GM10248 (cell line): ENCODE data around the gene EHMT2.

Source experiments
- CTCF ChIA-PET: fragments of 300-600 bp; sonication (Branson Sonifier 250); formaldehyde crosslinking; extraction: SDS; loops from one replicate; lab custom pipeline; 2021; ENCODE audit warnings: antibody characterized with exemption; lab: Yijun Ruan, JAX
- POLR2A ChIA-PET: fragments of 350-650 bp; sonication (Branson Sonifier 250); formaldehyde crosslinking; extraction: SDS; loops from one replicate; lab custom pipeline; 2020; ENCODE audit warnings: antibody characterized with exemption; lab: Yijun Ruan, JAX
- DNase-seq: peaks from one replicate; pipeline ENCODE4 v3.0.0; 2012; ENCODE audit errors: extremely low spot score
- TF ChIP-seq, protein P1 (sequence below): IDR thresholded peaks from 2 replicates; pipeline ENCODE4 v1.5.1; 2012; ENCODE audit warnings: mild to moderate bottlenecking, low read depth; ENCODE audit errors: extremely low read depth, missing control alignments, control extremely low read depth

Gene EHMT2

DNA sequence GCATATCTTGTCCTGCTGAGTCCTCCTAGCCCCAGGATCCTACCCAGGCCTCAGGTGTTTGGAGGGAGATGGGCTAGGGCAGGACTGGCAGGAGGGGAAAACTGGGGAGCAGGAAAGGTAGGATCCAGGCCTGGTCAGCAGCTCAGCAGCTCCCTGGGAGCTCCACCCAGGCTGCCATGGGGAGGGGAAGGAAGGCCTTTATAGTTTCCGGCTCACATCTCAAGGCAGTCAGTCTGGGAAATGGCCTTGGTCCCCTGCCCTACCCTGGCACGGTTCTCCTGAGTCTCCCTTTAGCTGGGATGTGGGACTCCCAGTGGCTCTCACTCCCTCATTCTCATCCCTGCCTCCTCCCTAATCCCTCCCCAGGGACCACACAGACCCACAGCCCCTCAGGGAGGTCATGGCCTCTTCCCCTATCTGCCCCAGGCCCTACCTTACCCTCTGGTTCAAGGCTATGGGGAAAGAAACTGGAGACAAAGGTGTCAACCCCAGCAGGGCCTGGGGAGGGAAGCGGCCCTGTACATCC, 20.3 kb downstream of the EHMT2 start:
- DNase-seq = no peak
- POLR2A ChIA-PET = interaction anchor here (0.5 to 0.6 kb wide), 2 partner anchors 215 to 381 kb away, joined by 3 read pairs; no protein-coding TSS in a partner anchor
- TF ChIP-seq, protein P1, sequence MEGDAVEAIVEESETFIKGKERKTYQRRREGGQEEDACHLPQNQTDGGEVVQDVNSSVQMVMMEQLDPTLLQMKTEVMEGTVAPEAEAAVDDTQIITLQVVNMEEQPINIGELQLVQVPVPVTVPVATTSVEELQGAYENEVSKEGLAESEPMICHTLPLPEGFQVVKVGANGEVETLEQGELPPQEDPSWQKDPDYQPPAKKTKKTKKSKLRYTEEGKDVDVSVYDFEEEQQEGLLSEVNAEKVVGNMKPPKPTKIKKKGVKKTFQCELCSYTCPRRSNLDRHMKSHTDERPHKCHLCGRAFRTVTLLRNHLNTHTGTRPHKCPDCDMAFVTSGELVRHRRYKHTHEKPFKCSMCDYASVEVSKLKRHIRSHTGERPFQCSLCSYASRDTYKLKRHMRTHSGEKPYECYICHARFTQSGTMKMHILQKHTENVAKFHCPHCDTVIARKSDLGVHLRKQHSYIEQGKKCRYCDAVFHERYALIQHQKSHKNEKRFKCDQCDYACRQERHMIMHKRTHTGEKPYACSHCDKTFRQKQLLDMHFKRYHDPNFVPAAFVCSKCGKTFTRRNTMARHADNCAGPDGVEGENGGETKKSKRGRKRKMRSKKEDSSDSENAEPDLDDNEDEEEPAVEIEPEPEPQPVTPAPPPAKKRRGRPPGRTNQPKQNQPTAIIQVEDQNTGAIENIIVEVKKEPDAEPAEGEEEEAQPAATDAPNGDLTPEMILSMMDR = no peak
- CTCF ChIA-PET = interaction anchor here (0.9 to 2.3 kb wide), 3 partner anchors 11 to 75 kb away, joined by 3 to 12 read pairs (median 4); no protein-coding TSS in a partner anchor

DNA sequence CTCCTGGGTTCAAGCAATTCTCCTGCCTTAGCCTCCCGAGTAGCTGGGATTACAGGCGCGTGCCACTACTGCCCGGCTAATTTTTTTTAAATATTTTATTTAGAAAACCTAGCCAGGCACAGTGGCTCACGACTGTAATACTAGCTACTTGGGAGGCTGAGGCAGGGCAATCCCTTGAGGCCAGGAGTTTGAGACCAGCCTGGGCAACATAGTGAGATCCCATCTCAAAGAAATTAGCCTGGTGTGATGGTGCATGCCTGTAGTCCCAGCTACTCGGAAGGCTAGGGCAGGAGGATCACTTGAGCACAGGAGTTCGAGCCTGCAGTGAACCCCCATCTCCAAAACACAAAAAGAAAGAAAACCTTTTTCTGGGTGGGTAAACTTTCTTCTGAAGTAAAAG, 21.1 kb downstream of the EHMT2 start:
- TF ChIP-seq, protein P1 = no peak
- no peak for DNase-seq
- ChIA-PET CTCF (interaction anchor here (0.9 to 2.3 kb wide), 5 partner anchors 7 to 76 kb away, joined by 3 to 12 read pairs (median 4); no protein-coding TSS in a partner anchor), POLR2A (interaction anchor here (0.6 to 1.0 kb wide), 2 partner anchors 14 to 214 kb away, joined by 3 read pairs; partner anchors contain the start of gene NEU1)

DNA sequence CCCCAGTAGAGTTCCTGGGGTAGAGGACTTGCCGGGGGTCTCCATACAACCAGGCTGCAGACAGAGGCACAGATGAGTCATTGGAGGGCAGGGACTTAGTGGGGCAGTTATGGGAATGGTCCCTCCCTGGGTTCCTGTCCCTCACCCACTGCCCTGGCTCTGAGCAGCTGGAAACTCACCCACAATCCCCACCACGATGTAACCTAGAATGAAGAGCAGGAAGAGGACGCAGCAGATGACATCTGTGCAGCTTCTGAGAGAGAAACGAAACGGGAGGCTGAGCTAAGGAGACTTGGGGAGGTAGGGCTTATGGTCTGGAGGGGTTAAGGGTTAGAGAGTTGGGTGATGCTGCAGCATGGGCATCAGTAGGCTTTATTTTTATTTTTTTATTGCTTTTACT, 21.6 kb downstream of the EHMT2 start:
- POLR2A ChIA-PET = interaction anchor here (1.0 kb wide), 1 partner anchor 13 kb away, joined by 3 read pairs; the partner anchor contains the start of gene NEU1
- TF ChIP-seq, protein P1 = no peak
- no peak for DNase-seq
- CTCF ChIA-PET = interaction anchor here (1.4 to 2.3 kb wide), 3 partner anchors 8 to 12 kb away, joined by 3 to 12 read pairs (median 11); no protein-coding TSS in a partner anchor

DNA sequence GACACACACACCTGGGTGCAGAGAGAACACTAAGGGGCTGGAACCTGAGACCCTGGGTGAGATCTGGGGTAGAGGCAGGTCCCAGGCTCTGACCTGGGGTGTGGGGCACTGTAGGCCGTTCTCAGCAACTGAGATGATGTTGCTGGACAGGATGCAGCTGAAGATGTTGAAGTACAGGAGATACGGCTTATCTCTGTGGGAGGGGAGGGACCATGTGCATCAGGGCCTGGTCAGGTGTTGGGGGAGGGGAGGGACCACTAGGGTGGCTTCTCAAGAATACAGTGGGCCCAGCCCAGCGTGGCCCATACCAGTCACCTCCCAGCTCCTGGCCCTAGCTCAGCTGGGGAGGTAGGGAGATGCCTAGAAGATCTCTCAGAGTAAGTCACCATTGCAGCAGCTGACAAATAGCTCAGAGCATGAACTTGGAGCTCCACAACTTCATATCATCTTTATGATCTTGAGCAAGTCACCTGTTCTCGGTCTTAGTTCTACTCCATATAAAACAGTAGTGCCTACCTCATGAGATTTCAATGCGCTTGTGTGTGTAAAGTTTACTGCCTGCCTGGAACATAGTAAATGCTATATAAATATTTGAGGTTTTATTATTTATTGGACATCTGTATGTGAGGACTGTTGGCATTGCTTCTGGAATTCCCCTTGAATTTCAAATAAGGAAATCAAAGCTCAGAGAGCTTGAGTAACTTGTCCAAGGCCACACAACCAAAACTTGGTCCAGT, 22.5 kb downstream of the EHMT2 start:
- POLR2A ChIA-PET = interaction anchor here (2.0 kb wide), 1 partner anchor 12 kb away, joined by 6 read pairs; the partner anchor contains the start of gene NEU1
- DNase-seq = no peak
- CTCF ChIA-PET = interaction anchor here (1.3 to 2.3 kb wide), 5 partner anchors 8 to 16 kb away, joined by 3 to 12 read pairs (median 3); partner anchors contain the start of gene NEU1
- TF ChIP-seq, protein P1 = no peak

DNA sequence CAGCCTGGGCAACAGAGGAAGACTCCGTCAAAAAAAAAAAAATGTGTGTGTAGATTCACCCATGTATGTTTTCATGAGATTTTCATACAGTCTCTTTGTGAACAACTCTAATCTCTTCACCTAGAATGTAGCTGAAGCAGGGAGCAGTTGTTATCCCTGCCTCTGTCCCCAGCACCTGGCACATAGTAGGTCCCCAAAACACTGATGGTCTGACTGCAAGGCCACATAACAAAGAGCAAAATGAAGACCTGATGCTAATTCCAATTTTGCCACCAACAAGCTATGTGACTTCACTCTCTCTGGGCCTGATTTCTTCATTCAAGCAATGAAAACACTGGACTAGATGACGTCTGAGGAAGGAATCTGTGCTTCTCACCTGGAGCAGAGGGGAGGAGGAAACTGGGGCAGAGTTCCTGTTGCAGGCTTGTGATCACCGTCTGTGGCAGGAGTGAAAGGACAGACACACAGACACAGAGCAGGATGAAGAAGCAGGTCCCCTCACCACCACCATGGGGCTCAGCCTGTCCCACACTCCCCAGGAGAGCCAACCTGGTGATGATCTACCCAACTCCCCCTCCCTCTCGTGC, 23.3 kb downstream of the EHMT2 start:
- TF ChIP-seq, protein P1 = no peak
- POLR2A ChIA-PET = interaction anchor here (0.7 to 2.0 kb wide), 2 partner anchors 11 to 37 kb away, joined by 3 to 6 read pairs; partner anchors contain the start of gene NEU1
- no peak for DNase-seq
- CTCF ChIA-PET = interaction anchor here (1.3 to 1.5 kb wide), 2 partner anchors 11 to 17 kb away, joined by 3 read pairs; partner anchors contain the start of gene NEU1

DNA sequence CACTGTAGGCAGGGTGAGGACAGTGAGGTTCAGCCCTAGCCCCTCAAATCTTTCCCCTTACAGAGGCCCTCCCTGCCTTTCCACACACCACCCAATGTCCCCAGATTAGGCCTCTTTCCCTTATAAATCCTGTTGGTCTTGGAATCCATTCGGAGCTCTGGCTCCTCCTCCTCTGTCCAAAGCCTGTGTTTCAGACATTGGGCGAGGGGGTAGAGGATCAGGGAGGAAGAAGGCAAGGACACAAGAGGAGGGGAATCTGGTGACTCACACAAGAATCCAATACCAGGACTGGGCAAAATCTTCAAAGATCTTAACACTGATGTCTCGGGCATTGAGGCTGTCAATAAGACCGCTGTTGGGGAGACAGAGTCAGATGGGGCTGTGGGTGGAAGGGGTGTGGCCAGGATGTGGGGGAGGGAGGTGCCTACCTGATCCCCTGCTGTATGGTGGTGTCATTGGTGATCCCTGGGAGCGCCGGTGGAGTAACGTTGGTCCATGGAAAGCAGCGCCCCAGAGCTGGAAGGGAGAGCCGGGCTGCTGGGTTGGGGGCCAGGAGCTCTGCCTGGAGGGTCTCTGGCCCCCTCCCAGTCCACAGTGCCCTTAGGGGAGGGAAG, 26.3 kb downstream of the EHMT2 start:
- TF ChIP-seq, protein P1 = no peak
- DNase-seq = no peak
- ChIA-PET POLR2A (no interaction called here), CTCF (interaction anchor here (1.0 to 1.9 kb wide), 3 partner anchors 11 to 53 kb away, joined by 3 to 4 read pairs (median 3); no protein-coding TSS in a partner anchor)
